Epithelial cell of proximal tubule (primary cell): Measurements from ENCODE around the gene TEAD1. TPM values are rescaled to one million over a fixed set of nuclear protein-coding genes. Genes with fewer than 3 reads are reported as not detected.

Experiments used
- DNase-seq: peaks from one replicate; pipeline ENCODE4 v3.0.0-alpha.2; 2011; ENCODE audit warnings: low read depth
- H3K4me3 ChIP-seq: 2 replicates; pipeline ENCODE4 v1.5.1; 2011; ENCODE audit warnings: low read depth, mild to moderate bottlenecking, low read length
- total RNA-seq: library from RNA; depleted of rRNA; stranded (reverse); fragments of >200 nt; gene quantifications from 2 replicates; pipeline ENCODE4 v1.2.3, GENCODE V29; 2015
- TF ChIP-seq, protein P1 (sequence below): conservative IDR thresholded peaks from 2 replicates; pipeline ENCODE4 v1.5.1; 2012; ENCODE audit warnings: low read depth, mild to moderate bottlenecking, low read length

TEAD1 gene
- total RNA-seq, 1 donor from 2014 or later, result 61.9 TPM

DNA sequence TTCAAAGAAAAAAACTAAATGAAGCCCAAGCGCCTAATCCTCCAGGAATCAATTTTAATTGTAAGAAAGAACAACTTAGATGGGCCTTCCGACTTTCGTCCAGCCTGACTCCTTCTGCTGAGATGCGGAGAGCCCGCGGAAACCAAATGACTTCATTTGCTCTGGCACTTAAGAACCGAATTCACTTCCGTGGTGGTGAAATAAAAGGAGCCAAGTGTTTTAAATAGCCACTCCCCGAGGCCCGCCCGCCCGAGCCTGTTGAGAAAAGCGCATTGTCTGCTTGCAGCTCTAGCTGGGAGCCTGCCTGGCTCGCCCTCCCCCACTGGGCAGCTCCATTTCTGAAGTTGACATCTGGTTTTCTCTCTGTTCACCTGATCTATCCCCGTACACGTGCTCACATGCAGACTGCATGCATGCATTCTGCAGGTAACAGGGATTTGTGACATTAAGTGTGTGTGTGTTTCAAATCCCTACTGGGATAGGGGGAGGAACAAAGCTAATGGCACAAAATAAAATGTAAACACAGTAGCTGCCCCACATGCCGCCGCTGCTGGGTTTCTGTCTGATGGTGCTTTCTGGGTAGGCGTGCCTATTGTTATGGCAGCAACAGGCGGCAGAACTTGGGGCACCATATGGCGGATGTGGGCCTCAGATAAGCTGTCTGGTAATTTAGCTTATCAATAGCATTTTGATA, 6.2 kb downstream of the TEAD1 start:
- H3K4me3 ChIP-seq, result peak overlapping the region; percentile 12

GRCh38 chr11:12680940-12681258, 6.7 kb downstream of the TEAD1 start:
- TF ChIP-seq, protein P1, sequence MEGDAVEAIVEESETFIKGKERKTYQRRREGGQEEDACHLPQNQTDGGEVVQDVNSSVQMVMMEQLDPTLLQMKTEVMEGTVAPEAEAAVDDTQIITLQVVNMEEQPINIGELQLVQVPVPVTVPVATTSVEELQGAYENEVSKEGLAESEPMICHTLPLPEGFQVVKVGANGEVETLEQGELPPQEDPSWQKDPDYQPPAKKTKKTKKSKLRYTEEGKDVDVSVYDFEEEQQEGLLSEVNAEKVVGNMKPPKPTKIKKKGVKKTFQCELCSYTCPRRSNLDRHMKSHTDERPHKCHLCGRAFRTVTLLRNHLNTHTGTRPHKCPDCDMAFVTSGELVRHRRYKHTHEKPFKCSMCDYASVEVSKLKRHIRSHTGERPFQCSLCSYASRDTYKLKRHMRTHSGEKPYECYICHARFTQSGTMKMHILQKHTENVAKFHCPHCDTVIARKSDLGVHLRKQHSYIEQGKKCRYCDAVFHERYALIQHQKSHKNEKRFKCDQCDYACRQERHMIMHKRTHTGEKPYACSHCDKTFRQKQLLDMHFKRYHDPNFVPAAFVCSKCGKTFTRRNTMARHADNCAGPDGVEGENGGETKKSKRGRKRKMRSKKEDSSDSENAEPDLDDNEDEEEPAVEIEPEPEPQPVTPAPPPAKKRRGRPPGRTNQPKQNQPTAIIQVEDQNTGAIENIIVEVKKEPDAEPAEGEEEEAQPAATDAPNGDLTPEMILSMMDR, result no peak
- no peak for DNase-seq
- no peak overlapping the region for H3K4me3 ChIP-seq

More for the DNA sequence above, 6.2 kb downstream of the TEAD1 start:
- TF ChIP-seq, protein P1, result no peak
- DNase-seq, result no peak

DNA sequence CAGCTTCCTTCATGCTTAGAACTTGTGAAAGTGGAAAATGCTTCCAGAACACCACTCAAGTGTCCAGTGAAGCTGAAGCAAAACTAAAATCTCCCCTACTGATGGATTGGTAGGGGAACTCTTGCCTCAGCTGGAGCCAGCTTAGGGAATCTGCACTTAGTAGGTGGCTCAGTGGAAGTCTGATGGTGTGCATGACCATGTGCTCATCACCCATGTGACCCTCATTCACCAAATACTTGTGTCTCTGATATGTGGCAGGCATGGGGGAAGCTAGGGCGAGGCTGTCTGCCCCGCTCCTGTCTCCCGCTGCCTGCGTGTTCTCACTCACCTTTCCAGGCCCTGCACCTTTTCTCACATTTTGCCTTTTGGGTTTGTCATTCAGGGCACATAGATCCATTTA, 7.2 kb downstream of the TEAD1 start:
- DNase-seq, result no peak
- TF ChIP-seq, protein P1, result no peak
- no peak overlapping the region for H3K4me3 ChIP-seq

GRCh38 chr11:12682288-12682687, 8.1 kb downstream of the TEAD1 start:
- DNase-seq, result no peak
- TF ChIP-seq, protein P1, result no peak

DNA sequence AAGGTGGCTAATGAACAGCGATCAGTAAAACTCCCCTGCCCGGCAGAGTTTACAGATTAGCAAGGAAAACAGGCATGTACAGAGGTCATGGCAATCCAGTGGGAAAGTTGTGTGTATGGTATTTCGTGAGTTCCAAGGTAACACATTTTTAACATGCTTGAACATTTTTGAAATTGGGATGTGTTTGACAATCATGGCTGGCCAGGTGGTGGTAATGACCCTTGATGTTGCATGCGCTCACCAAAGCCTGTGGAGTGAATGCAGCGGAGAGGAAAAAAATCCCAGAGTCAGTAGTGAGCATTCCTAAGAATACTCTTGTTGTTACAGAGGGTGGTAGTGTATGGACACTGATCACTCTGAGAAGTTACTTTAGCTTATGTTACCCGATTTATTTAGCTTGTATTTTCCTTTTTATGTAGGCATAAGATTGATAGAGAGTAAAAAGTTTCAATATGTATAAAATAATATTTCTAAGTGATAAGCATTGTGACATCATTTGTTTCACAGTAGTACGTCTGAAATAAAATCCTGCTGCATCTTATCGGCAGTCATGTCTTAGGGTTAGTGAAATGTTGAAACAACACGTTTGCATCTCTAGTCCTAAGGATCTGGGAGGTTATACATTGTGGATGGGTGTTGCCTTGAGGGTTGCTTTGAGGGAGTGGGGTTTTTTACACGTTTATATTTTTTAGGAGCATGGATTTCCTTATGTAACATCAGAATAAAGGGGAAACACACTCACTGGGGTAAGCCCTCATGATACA, 8.7 kb downstream of the TEAD1 start:
- no peak overlapping the region for H3K4me3 ChIP-seq
- no peak for DNase-seq
- TF ChIP-seq, protein P1, result no peak

More at GRCh38 chr11:12682288-12682687, 8.1 kb downstream of the TEAD1 start:
- no peak overlapping the region for H3K4me3 ChIP-seq

DNA sequence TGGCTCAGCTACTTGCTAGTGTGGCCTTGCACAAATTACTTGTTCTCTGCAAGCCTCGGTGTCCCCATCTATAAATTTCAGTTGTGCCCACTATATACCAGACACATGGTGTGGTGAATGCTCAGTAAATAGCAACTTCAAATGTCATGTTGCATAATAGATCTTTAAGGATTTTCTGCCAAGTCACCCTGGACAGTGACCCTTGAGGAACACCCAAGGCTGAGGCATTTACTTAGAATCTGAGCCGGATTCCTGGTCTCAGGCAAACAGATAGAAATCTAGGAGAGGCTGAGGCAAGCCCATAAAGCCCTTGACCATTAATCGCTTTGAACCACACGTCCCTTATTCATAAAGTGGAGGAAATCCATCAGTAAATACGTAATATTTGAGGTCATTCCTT, 9.7 kb downstream of the TEAD1 start:
- TF ChIP-seq, protein P1, result no peak
- no peak overlapping the region for H3K4me3 ChIP-seq
- DNase-seq, result no peak
